Neutrophil (primary cell): ENCODE results near the gene TRIM66.
"Not testable (repeated sequence)": the region's sequence is repeated elsewhere in the genome, so short reads cannot be mapped to it uniquely, and the experiment has no call there.

Experiments used
- H3K27ac ChIP-seq: fragments of 200-600 bp; sonication (generic); 2 replicates; pipeline ENCODE4 v1.5.1; 2016; ENCODE audit warnings: mild to moderate bottlenecking, moderate library complexity
- H3K27me3 ChIP-seq: fragments of 200-600 bp; sonication (generic); 2 replicates; pipeline ENCODE4 v1.6.0; 2016; ENCODE audit warnings: mild to moderate bottlenecking
- H3K36me3 ChIP-seq: fragments of 200-600 bp; sonication (generic); 2 replicates; pipeline ENCODE4 v1.5.1; 2017
- H3K4me1 ChIP-seq, 2 experiments: fragments of 200-600 bp in 1 of 2; sonication (generic) in 1 of 2; 1 replicate in 1 of 2; 2 replicates in 1 of 2; pipeline versions ENCODE4 v1.5.1 to v1.6.1; 2013 to 2016; ENCODE audit warnings: low read depth in 1 of 2, low read length in 1 of 2, mild to moderate bottlenecking in 1 of 2, moderate library complexity in 1 of 2; ENCODE audit not compliant: control insufficient read depth in 1 of 2, insufficient read depth in 1 of 2
- H3K4me3 ChIP-seq, 2 experiments: fragments of 200-600 bp in 1 of 2; sonication (generic) in 1 of 2; 1 replicate in 1 of 2; 2 replicates in 1 of 2; pipeline ENCODE4 v1.5.1; 2013 to 2016; ENCODE audit warnings: low read depth in 1 of 2, low read length in 1 of 2, mild to moderate bottlenecking in 1 of 2, moderate library complexity in 1 of 2
- H3K9me3 ChIP-seq: fragments of 200-600 bp; sonication (generic); 2 replicates; pipeline ENCODE4 v1.5.1; 2016
- CTCF ChIP-seq: fragments of 200-600 bp; sonication (generic); IDR thresholded peaks from 2 replicates; pipeline ENCODE4 v1.5.1; 2016; ENCODE audit warnings: antibody characterized with exemption

The TRIM66 gene

GRCh38 chr11:8674859-8675258, 7.6 kb downstream of the TRIM66 start:
- no peaks in the 10 kb centered on the region for H3K4me1 ChIP-seq
- peaks cover 14% of the 10 kb centered on the region for H3K36me3 ChIP-seq

GRCh38 chr11:8672346-8672745, 10.1 kb downstream of the TRIM66 start:
- no peak overlapping the region for H3K27ac ChIP-seq
- H3K4me1 ChIP-seq: no peaks in the 10 kb centered on the region
- H3K27me3 ChIP-seq: no peaks in the 10 kb centered on the region

More at GRCh38 chr11:8674859-8675258, 7.6 kb downstream of the TRIM66 start:
- Histone ChIP-seq H3K9me3 (no peaks in the 10 kb centered on the region), H3K4me3 (no peak overlapping the region), H3K27ac (no peak overlapping the region), H3K27me3 (no peaks in the 10 kb centered on the region)
- TF ChIP-seq CTCF: no peak

GRCh38 chr11:8671651-8672062, 10.8 kb downstream of the TRIM66 start:
- TF ChIP-seq CTCF: no peak
- Histone ChIP-seq H3K4me3 (no peak overlapping the region), H3K9me3 (no peaks in the 10 kb centered on the region), H3K27me3 (no peaks in the 10 kb centered on the region), H3K27ac (no peak overlapping the region), H3K36me3 (peaks cover 14% of the 10 kb centered on the region), H3K4me1 (no peaks in the 10 kb centered on the region)

More at GRCh38 chr11:8672346-8672745, 10.1 kb downstream of the TRIM66 start:
- no peak overlapping the region for H3K4me3 ChIP-seq
- no peak for TF ChIP-seq CTCF
- peaks cover 14% of the 10 kb centered on the region for H3K36me3 ChIP-seq
- H3K9me3 ChIP-seq: no peaks in the 10 kb centered on the region

GRCh38 chr11:8671193-8671612, 11.3 kb downstream of the TRIM66 start:
- H3K9me3 ChIP-seq: no peaks in the 10 kb centered on the region
- H3K36me3 ChIP-seq: peaks cover 14% of the 10 kb centered on the region
- H3K27me3 ChIP-seq: no peaks in the 10 kb centered on the region
- H3K27ac ChIP-seq: no peak overlapping the region
- no peak overlapping the region for H3K4me3 ChIP-seq
- TF ChIP-seq CTCF: no peak
- no peaks in the 10 kb centered on the region for H3K4me1 ChIP-seq

- H3K9me3 ChIP-seq, H3K4me3 ChIP-seq, H3K27ac ChIP-seq, H3K4me1 ChIP-seq, H3K27me3 ChIP-seq: not testable (repeated sequence)
- H3K36me3 ChIP-seq: peaks cover 14% of the 10 kb centered on the region
Observed at GRCh38 chr11:8670081-8670480, 12.4 kb downstream of the TRIM66 start.

- no peak overlapping the region for H3K4me3 ChIP-seq
- no peaks in the 10 kb centered on the region for H3K27me3 ChIP-seq
- no peak overlapping the region for H3K27ac ChIP-seq
- H3K4me1 ChIP-seq: no peaks in the 10 kb centered on the region
- TF ChIP-seq CTCF: no peak
- H3K9me3 ChIP-seq: no peaks in the 10 kb centered on the region
- H3K36me3 ChIP-seq: no peaks in the 10 kb centered on the region
Observed at GRCh38 chr11:8665222-8665621, 17.2 kb downstream of the TRIM66 start.
